ENCODE measurements around the gene NUTM2A. TPM values are rescaled to one million over a fixed set of nuclear protein-coding genes. Genes with fewer than 3 reads are reported as not detected.
"Not testable (repeated sequence)": the region's sequence is repeated elsewhere in the genome, so short reads cannot be mapped to it uniquely, and the experiment has no call there.

The NUTM2A gene
- 1.5 and 3.2 TPM in 2 replicates for total RNA-seq (ENCODE audit: low replicate concordance)
- long read RNA-seq = 0 reads

- H3K9me3 Mint-ChIP-seq; DNase-seq (ENCODE audit: extremely low spot score, unreplicated experiment); H3K27ac Mint-ChIP-seq; H3K36me3 Mint-ChIP-seq; H3K4me3 Mint-ChIP-seq; H3K4me1 Mint-ChIP-seq (ENCODE audit: unreplicated experiment); H3K27me3 Mint-ChIP-seq: not testable (repeated sequence)
Measured at GRCh38 chr10:87225148-87225547, at the start of gene NUTM2A. Gene NUTM2A (plus strand): TSS chr10:87225448. CDS start chr10:87225831, 383 bp downstream.

GRCh38 chr10:87177587-87177986 is 47.7 kb upstream of the NUTM2A start:
- not testable (repeated sequence) for H3K4me3 Mint-ChIP-seq, H3K9me3 Mint-ChIP-seq

GRCh38 chr10:87184421-87184820 is 40.8 kb upstream of the NUTM2A start:
- H3K4me3 Mint-ChIP-seq; H3K4me1 Mint-ChIP-seq (ENCODE audit: unreplicated experiment); H3K27ac Mint-ChIP-seq; H3K9me3 Mint-ChIP-seq; DNase-seq (ENCODE audit: extremely low spot score, unreplicated experiment); H3K27me3 Mint-ChIP-seq: not testable (repeated sequence)
- H3K36me3 Mint-ChIP-seq = peaks cover 29% of the 10 kb centered on the region

More at GRCh38 chr10:87177587-87177986, 47.7 kb upstream of the NUTM2A start:
- H3K27ac Mint-ChIP-seq; H3K27me3 Mint-ChIP-seq; H3K36me3 Mint-ChIP-seq; DNase-seq (ENCODE audit: extremely low spot score, unreplicated experiment); H3K4me1 Mint-ChIP-seq (ENCODE audit: unreplicated experiment): not testable (repeated sequence)

GRCh38 chr10:87186016-87186415 is 39.2 kb upstream of the NUTM2A start:
- not testable (repeated sequence) for H3K4me1 Mint-ChIP-seq (ENCODE audit: unreplicated experiment); H3K4me3 Mint-ChIP-seq; H3K9me3 Mint-ChIP-seq; H3K27ac Mint-ChIP-seq; H3K27me3 Mint-ChIP-seq; DNase-seq (ENCODE audit: extremely low spot score, unreplicated experiment)
- peaks cover 29% of the 10 kb centered on the region for H3K36me3 Mint-ChIP-seq

- not testable (repeated sequence) for H3K9me3 Mint-ChIP-seq; DNase-seq (ENCODE audit: extremely low spot score, unreplicated experiment); H3K4me1 Mint-ChIP-seq (ENCODE audit: unreplicated experiment); H3K27ac Mint-ChIP-seq; H3K4me3 Mint-ChIP-seq; H3K27me3 Mint-ChIP-seq
- peaks cover 36% of the 10 kb centered on the region for H3K36me3 Mint-ChIP-seq
Measured at GRCh38 chr10:87187573-87187972, 37.7 kb upstream of the NUTM2A start.

- not testable (repeated sequence) for H3K4me1 Mint-ChIP-seq (ENCODE audit: unreplicated experiment); H3K27ac Mint-ChIP-seq; DNase-seq (ENCODE audit: extremely low spot score, unreplicated experiment); H3K4me3 Mint-ChIP-seq; H3K9me3 Mint-ChIP-seq; H3K27me3 Mint-ChIP-seq
- H3K36me3 Mint-ChIP-seq = peaks cover 20% of the 10 kb centered on the region
Measured at GRCh38 chr10:87191841-87192240, 33.4 kb upstream of the NUTM2A start.

GRCh38 chr10:87200924-87201323 is 24.3 kb upstream of the NUTM2A start:
- H3K4me1 Mint-ChIP-seq (ENCODE audit: unreplicated experiment); H3K9me3 Mint-ChIP-seq; H3K36me3 Mint-ChIP-seq; H3K4me3 Mint-ChIP-seq; H3K27me3 Mint-ChIP-seq; DNase-seq (ENCODE audit: extremely low spot score, unreplicated experiment); H3K27ac Mint-ChIP-seq: not testable (repeated sequence)

- H3K27me3 Mint-ChIP-seq; H3K4me3 Mint-ChIP-seq; H3K27ac Mint-ChIP-seq; H3K4me1 Mint-ChIP-seq (ENCODE audit: unreplicated experiment); DNase-seq (ENCODE audit: extremely low spot score, unreplicated experiment); H3K9me3 Mint-ChIP-seq; H3K36me3 Mint-ChIP-seq: not testable (repeated sequence)
Measured at GRCh38 chr10:87204801-87205200, 20.4 kb upstream of the NUTM2A start.

GRCh38 chr10:87206922-87207321 is 18.3 kb upstream of the NUTM2A start:
- H3K4me1 Mint-ChIP-seq (ENCODE audit: unreplicated experiment); DNase-seq (ENCODE audit: extremely low spot score, unreplicated experiment); H3K4me3 Mint-ChIP-seq; H3K9me3 Mint-ChIP-seq; H3K36me3 Mint-ChIP-seq; H3K27ac Mint-ChIP-seq; H3K27me3 Mint-ChIP-seq: not testable (repeated sequence)

GRCh38 chr10:87210309-87210708 is 14.9 kb upstream of the NUTM2A start:
- H3K4me1 Mint-ChIP-seq (ENCODE audit: unreplicated experiment) = not testable (repeated sequence)

GRCh38 chr10:87211848-87212247 is 13.4 kb upstream of the NUTM2A start:
- not testable (repeated sequence) for H3K36me3 Mint-ChIP-seq; H3K9me3 Mint-ChIP-seq; DNase-seq (ENCODE audit: extremely low spot score, unreplicated experiment); H3K4me1 Mint-ChIP-seq (ENCODE audit: unreplicated experiment); H3K27me3 Mint-ChIP-seq; H3K4me3 Mint-ChIP-seq; H3K27ac Mint-ChIP-seq

More at GRCh38 chr10:87210309-87210708, 14.9 kb upstream of the NUTM2A start:
- H3K27me3 Mint-ChIP-seq; H3K27ac Mint-ChIP-seq; H3K4me3 Mint-ChIP-seq; H3K36me3 Mint-ChIP-seq; DNase-seq (ENCODE audit: extremely low spot score, unreplicated experiment); H3K9me3 Mint-ChIP-seq: not testable (repeated sequence)

GRCh38 chr10:87213150-87213765 is 12.0 kb upstream of the NUTM2A start:
- not testable (repeated sequence) for H3K9me3 Mint-ChIP-seq; H3K4me1 Mint-ChIP-seq (ENCODE audit: unreplicated experiment); H3K27ac Mint-ChIP-seq; DNase-seq (ENCODE audit: extremely low spot score, unreplicated experiment); H3K27me3 Mint-ChIP-seq; H3K36me3 Mint-ChIP-seq; H3K4me3 Mint-ChIP-seq

- not testable (repeated sequence) for H3K36me3 Mint-ChIP-seq; DNase-seq (ENCODE audit: extremely low spot score, unreplicated experiment); H3K9me3 Mint-ChIP-seq; H3K27ac Mint-ChIP-seq; H3K27me3 Mint-ChIP-seq; H3K4me3 Mint-ChIP-seq; H3K4me1 Mint-ChIP-seq (ENCODE audit: unreplicated experiment)
Measured at GRCh38 chr10:87213806-87214205, 11.4 kb upstream of the NUTM2A start.

- DNase-seq (ENCODE audit: extremely low spot score, unreplicated experiment); H3K36me3 Mint-ChIP-seq; H3K9me3 Mint-ChIP-seq; H3K4me1 Mint-ChIP-seq (ENCODE audit: unreplicated experiment); H3K4me3 Mint-ChIP-seq; H3K27ac Mint-ChIP-seq; H3K27me3 Mint-ChIP-seq: not testable (repeated sequence)
Measured at GRCh38 chr10:87216120-87216519, 9.1 kb upstream of the NUTM2A start.

GRCh38 chr10:87219370-87219769 is 5.9 kb upstream of the NUTM2A start:
- not testable (repeated sequence) for H3K9me3 Mint-ChIP-seq; DNase-seq (ENCODE audit: extremely low spot score, unreplicated experiment); H3K4me3 Mint-ChIP-seq; H3K36me3 Mint-ChIP-seq; H3K27ac Mint-ChIP-seq; H3K4me1 Mint-ChIP-seq (ENCODE audit: unreplicated experiment); H3K27me3 Mint-ChIP-seq
